ENCODE data around the gene KAZN. TPM values are rescaled to one million over a fixed set of nuclear protein-coding genes. Genes with fewer than 3 reads are reported as not detected.

KAZN gene
- polyA plus RNA-seq, 1 donor (not counting 4 experiments of a cell fraction or from before 2014, with no cell fraction given) = 5.9 TPM

GRCh38 chr1:15096293-15096692, 497.8 kb downstream of the KAZN start:
- DNase-seq (ENCODE audit: low read depth, low spot score) = no peak
- no peaks in the 10 kb centered on the region for H3K9me1 ChIP-seq (ENCODE audit: control insufficient read depth, extremely low read depth, insufficient read depth, low read length)
- H3K4me3 ChIP-seq (ENCODE audit: control insufficient read depth in 2 of 3, extremely low read depth in 1 of 3, insufficient read depth in 2 of 3, low read depth in 1 of 3, low read length in 3 of 3) = no peak overlapping the region
- no peaks in the 10 kb centered on the region for H3K9me3 ChIP-seq (ENCODE audit: control insufficient read depth, low read depth, low read length)
- H3K27ac ChIP-seq (ENCODE audit: control insufficient read depth, insufficient read depth, low read length) = no peak overlapping the region
- FAIRE-seq = no peak
- no peaks in the 10 kb centered on the region for H3K36me3 ChIP-seq (ENCODE audit: control insufficient read depth in 2 of 2, extremely low read depth in 1 of 2, insufficient read depth in 2 of 2, low read length in 2 of 2)
- dilution Hi-C loops (cut with MboI; ENCODE audit: extremely low pct_ligation_motif_present, low sequenced_read_pairs) = loop anchor here (25.0 kb wide), 1 partner anchor 309 kb away; no protein-coding TSS in a partner anchor
- no peaks in the 10 kb centered on the region for H3K79me2 ChIP-seq (ENCODE audit: control insufficient read depth, insufficient read depth, low read length)
- H4K20me1 ChIP-seq (ENCODE audit: control insufficient read depth, extremely low read depth, insufficient read depth, low read length) = no peaks in the 10 kb centered on the region
- H3K27me3 ChIP-seq (ENCODE audit: control insufficient read depth, extremely low read depth, insufficient read depth, low read length) = peaks cover 11% of the 10 kb centered on the region
- H3K4me2 ChIP-seq (ENCODE audit: control insufficient read depth, extremely low read depth, insufficient read depth, low read depth, low read length) = no peak overlapping the region
- H3K9ac ChIP-seq (ENCODE audit: control insufficient read depth, extremely low read depth, insufficient read depth, low read length) = no peak overlapping the region
- TF ChIP-seq CTCF (optimal IDR thresholded peaks at IDR 0.05 in 1 of 3, IDR thresholded peaks at IDR 0.05 in 1 of 3, conservative IDR thresholded peaks at IDR 0.05 in 1 of 3; ENCODE audit: extremely low read depth in 1 of 3, insufficient read depth in 2 of 3, low read length in 3 of 3) (no peak), EZH2 (IDR thresholded peaks at IDR 0.05; ENCODE audit: low read length) (no peak)
- no peaks in the 10 kb centered on the region for H3K4me1 ChIP-seq (ENCODE audit: control insufficient read depth, extremely low read depth, insufficient read depth, low read length)
- no peak overlapping the region for H2AFZ ChIP-seq (ENCODE audit: control insufficient read depth, low read length)

- dilution Hi-C loops (cut with MboI; ENCODE audit: extremely low pct_ligation_motif_present, low sequenced_read_pairs) = loop anchor here (25.0 kb wide), 1 partner anchor 311 kb away; no protein-coding TSS in a partner anchor
- TF ChIP-seq EZH2 (IDR thresholded peaks at IDR 0.05; ENCODE audit: low read length) (no peak), CTCF (optimal IDR thresholded peaks at IDR 0.05 in 1 of 3, IDR thresholded peaks at IDR 0.05 in 1 of 3, conservative IDR thresholded peaks at IDR 0.05 in 1 of 3; ENCODE audit: extremely low read depth in 1 of 3, insufficient read depth in 2 of 3, low read length in 3 of 3) (no peak)
- Histone ChIP-seq H3K4me3 (ENCODE audit: control insufficient read depth in 2 of 3, extremely low read depth in 1 of 3, insufficient read depth in 2 of 3, low read depth in 1 of 3, low read length in 3 of 3) (no peak overlapping the region), H3K27ac (ENCODE audit: control insufficient read depth, insufficient read depth, low read length) (no peak overlapping the region), H3K27me3 (ENCODE audit: control insufficient read depth, extremely low read depth, insufficient read depth, low read length) (peaks cover 23% of the 10 kb centered on the region), H4K20me1 (ENCODE audit: control insufficient read depth, extremely low read depth, insufficient read depth, low read length) (no peaks in the 10 kb centered on the region), H3K36me3 (ENCODE audit: control insufficient read depth in 2 of 2, extremely low read depth in 1 of 2, insufficient read depth in 2 of 2, low read length in 2 of 2) (no peaks in the 10 kb centered on the region), H3K4me2 (ENCODE audit: control insufficient read depth, extremely low read depth, insufficient read depth, low read depth, low read length) (no peak overlapping the region), H3K9ac (ENCODE audit: control insufficient read depth, extremely low read depth, insufficient read depth, low read length) (no peak overlapping the region), H3K9me1 (ENCODE audit: control insufficient read depth, extremely low read depth, insufficient read depth, low read length) (no peaks in the 10 kb centered on the region), H3K9me3 (ENCODE audit: control insufficient read depth, low read depth, low read length) (no peaks in the 10 kb centered on the region), H3K4me1 (ENCODE audit: control insufficient read depth, extremely low read depth, insufficient read depth, low read length) (no peaks in the 10 kb centered on the region), H3K79me2 (ENCODE audit: control insufficient read depth, insufficient read depth, low read length) (no peaks in the 10 kb centered on the region), H2AFZ (ENCODE audit: control insufficient read depth, low read length) (no peak overlapping the region)
- no peak for FAIRE-seq
- no peak for DNase-seq (ENCODE audit: low read depth, low spot score)
Measured at GRCh38 chr1:15098176-15099125, 500.0 kb downstream of the KAZN start.
